ENCODE results near the gene TEX28.
"Not testable (repeated sequence)": the region's sequence is repeated elsewhere in the genome, so short reads cannot be mapped to it uniquely, and the experiment has no call there.

TEX28 gene

GRCh38 chrX:154294791-154295574 is at the start of gene TEX28:
Gene TEX28 (minus strand): TSS chrX:154295124. CDS start chrX:154292117, 3,007 bp downstream.
- Histone ChIP-seq H3K4me1 (ENCODE audit: insufficient read depth, low read length) (no peaks in the 10 kb centered on the region), H3K79me2 (ENCODE audit: insufficient read depth, low read length) (no peaks in the 10 kb centered on the region), H3K9ac (ENCODE audit: low read depth, low read length) (no peak within 1 kb of the TSS), H4K20me1 (ENCODE audit: insufficient read depth, low read length) (no peaks in the 10 kb centered on the region), H3K36me3 (ENCODE audit: insufficient read depth, low read length) (no peaks in the 10 kb centered on the region), H3K9me3 (ENCODE audit: insufficient read depth, low read length, severe bottlenecking) (no peaks in the 10 kb centered on the region), H3K27ac (ENCODE audit: low read length) (no peak within 1 kb of the TSS), H3K4me3 (ENCODE audit: low read depth in 1 of 2, low read length in 2 of 2) (no peak within 1 kb of the TSS), H3K4me2 (ENCODE audit: insufficient read depth, low read length) (no peak within 1 kb of the TSS), H3K27me3 (ENCODE audit: insufficient read depth, low read length, poor library complexity) (no peaks in the 10 kb centered on the region), H2AFZ (ENCODE audit: low read depth, low read length) (no peak within 1 kb of the TSS)
- TF ChIP-seq, protein P1, sequence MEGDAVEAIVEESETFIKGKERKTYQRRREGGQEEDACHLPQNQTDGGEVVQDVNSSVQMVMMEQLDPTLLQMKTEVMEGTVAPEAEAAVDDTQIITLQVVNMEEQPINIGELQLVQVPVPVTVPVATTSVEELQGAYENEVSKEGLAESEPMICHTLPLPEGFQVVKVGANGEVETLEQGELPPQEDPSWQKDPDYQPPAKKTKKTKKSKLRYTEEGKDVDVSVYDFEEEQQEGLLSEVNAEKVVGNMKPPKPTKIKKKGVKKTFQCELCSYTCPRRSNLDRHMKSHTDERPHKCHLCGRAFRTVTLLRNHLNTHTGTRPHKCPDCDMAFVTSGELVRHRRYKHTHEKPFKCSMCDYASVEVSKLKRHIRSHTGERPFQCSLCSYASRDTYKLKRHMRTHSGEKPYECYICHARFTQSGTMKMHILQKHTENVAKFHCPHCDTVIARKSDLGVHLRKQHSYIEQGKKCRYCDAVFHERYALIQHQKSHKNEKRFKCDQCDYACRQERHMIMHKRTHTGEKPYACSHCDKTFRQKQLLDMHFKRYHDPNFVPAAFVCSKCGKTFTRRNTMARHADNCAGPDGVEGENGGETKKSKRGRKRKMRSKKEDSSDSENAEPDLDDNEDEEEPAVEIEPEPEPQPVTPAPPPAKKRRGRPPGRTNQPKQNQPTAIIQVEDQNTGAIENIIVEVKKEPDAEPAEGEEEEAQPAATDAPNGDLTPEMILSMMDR (IDR thresholded peaks at IDR 0.05; ENCODE audit: borderline replicate concordance, extremely low read depth, low read length, poor library complexity, severe bottlenecking) = no peak
- TF ChIP-seq EZH2 (IDR thresholded peaks at IDR 0.05; ENCODE audit: borderline replicate concordance, low read depth, low read length, severe bottlenecking) = no peak
- DNase-seq = no peak
- ATAC-seq (ENCODE audit: insufficient read depth, low read depth) = no peak

DNA sequence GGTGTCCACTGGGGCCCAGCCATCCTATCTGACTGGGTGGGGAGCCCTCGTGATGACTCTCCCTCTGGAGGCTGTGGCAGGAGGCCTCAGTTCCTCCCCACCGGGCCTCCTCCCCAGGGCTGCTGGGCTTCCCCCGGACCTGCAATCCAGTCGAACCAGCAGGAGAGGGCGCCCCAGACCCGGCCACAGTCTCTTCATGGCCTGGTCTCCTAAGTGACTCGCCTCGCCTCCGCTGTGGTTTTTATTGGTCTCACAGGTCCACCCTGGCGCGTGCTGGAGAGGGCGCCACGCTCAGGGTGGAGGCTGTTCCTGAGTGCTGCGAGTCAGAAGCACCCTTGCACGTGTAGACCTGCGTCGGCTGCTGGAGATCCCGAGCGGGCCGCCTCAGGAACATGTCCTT is 48.7 kb upstream of the TEX28 start:
- not testable (repeated sequence) for H3K9ac ChIP-seq (ENCODE audit: low read depth, low read length); DNase-seq; H3K4me3 ChIP-seq (ENCODE audit: low read depth in 1 of 2, low read length in 2 of 2); H4K20me1 ChIP-seq (ENCODE audit: insufficient read depth, low read length); H3K36me3 ChIP-seq (ENCODE audit: insufficient read depth, low read length); H3K9me3 ChIP-seq (ENCODE audit: insufficient read depth, low read length, severe bottlenecking); H3K4me1 ChIP-seq (ENCODE audit: insufficient read depth, low read length); H3K27me3 ChIP-seq (ENCODE audit: insufficient read depth, low read length, poor library complexity); H2AFZ ChIP-seq (ENCODE audit: low read depth, low read length); H3K79me2 ChIP-seq (ENCODE audit: insufficient read depth, low read length); H3K4me2 ChIP-seq (ENCODE audit: insufficient read depth, low read length); H3K27ac ChIP-seq (ENCODE audit: low read length)
- ATAC-seq (ENCODE audit: insufficient read depth, low read depth) = peak; percentile 13; the same call in 1 of the 3 replicates

GRCh38 chrX:154343063-154343462 is 48.1 kb upstream of the TEX28 start:
- not testable (repeated sequence) for H3K4me2 ChIP-seq (ENCODE audit: insufficient read depth, low read length); ATAC-seq (ENCODE audit: insufficient read depth, low read depth); H3K27ac ChIP-seq (ENCODE audit: low read length); H3K4me3 ChIP-seq (ENCODE audit: low read depth in 1 of 2, low read length in 2 of 2); H4K20me1 ChIP-seq (ENCODE audit: insufficient read depth, low read length); H3K36me3 ChIP-seq (ENCODE audit: insufficient read depth, low read length); H2AFZ ChIP-seq (ENCODE audit: low read depth, low read length); DNase-seq; H3K79me2 ChIP-seq (ENCODE audit: insufficient read depth, low read length); H3K9me3 ChIP-seq (ENCODE audit: insufficient read depth, low read length, severe bottlenecking); H3K4me1 ChIP-seq (ENCODE audit: insufficient read depth, low read length); H3K9ac ChIP-seq (ENCODE audit: low read depth, low read length); H3K27me3 ChIP-seq (ENCODE audit: insufficient read depth, low read length, poor library complexity)

DNA sequence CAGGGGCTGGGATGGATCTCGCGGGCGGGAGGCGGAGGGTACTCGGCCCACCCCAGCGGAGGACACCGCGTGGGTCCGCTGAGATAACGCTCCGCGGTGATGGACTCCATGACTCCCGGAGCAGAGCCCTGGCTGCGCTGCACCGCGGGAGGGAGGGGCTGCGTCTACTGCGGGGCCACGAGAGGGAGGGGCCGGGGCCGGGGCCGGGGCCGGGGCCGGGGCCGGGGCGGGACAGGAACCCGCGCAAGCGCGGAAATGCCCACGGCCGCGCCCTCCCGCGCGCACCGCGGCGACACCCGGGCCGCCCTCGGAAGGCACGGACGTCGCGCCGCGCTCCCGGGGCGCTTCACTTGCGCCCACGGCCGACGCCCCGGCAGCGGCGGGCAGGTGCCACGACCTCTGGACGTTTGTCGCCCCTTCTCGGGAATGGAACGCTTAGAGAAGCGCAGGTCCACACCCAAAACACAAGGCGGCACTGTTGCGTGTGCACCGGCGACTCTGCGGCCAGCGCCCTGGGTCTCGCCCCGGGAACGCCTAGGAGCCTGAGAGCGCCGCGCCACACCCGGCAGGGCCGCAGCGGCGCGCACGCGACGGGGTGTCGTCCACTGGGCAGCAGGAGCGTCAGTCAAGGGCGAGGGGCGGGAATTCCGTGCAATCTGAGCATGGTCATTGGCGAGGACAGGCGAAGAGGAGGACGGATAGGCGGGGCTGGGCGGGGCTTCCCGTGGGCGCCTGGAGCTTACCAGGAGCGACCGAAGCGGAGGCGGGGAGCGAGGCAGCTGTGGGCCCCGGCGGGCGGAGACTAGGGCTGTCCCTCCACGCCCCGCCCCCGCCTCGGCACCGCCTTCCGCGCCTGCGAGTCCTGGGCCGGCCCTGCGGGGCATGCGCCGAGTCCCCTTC is 46.7 kb upstream of the TEX28 start:
- H3K27me3 ChIP-seq (ENCODE audit: insufficient read depth, low read length, poor library complexity); H3K4me1 ChIP-seq (ENCODE audit: insufficient read depth, low read length); H3K27ac ChIP-seq (ENCODE audit: low read length); H3K79me2 ChIP-seq (ENCODE audit: insufficient read depth, low read length); DNase-seq; H3K9me3 ChIP-seq (ENCODE audit: insufficient read depth, low read length, severe bottlenecking); H3K36me3 ChIP-seq (ENCODE audit: insufficient read depth, low read length); H4K20me1 ChIP-seq (ENCODE audit: insufficient read depth, low read length); H3K9ac ChIP-seq (ENCODE audit: low read depth, low read length): not testable (repeated sequence)
- peak overlapping the region; percentile 39; the same call in 1 of the 2 replicates for H3K4me2 ChIP-seq (ENCODE audit: insufficient read depth, low read length)
- peak overlapping the region; percentile 49; the same call in 1 of the 2 replicates for H2AFZ ChIP-seq (ENCODE audit: low read depth, low read length)
- peak overlapping the region in 1 of 2 experiments; percentile 42; a peak in 1 of 4 replicates for H3K4me3 ChIP-seq (ENCODE audit: low read depth in 1 of 2, low read length in 2 of 2)
- peak; percentile 89 for ATAC-seq (ENCODE audit: insufficient read depth, low read depth)
